C4-2B (cell line): ENCODE results near the gene TARS2.

ENCODE experiments used
- H3K27ac ChIP-seq: fragments of 450-650 bp; 2 replicates; pipeline ENCODE4 v1.5.1; 2017
- ZFX ChIP-seq: fragments of 450-650 bp; IDR thresholded peaks from 2 replicates; pipeline ENCODE4 v1.6.1; 2017
- TF ChIP-seq, protein P1 (sequence below): fragments of 450-650 bp; conservative IDR thresholded peaks from 2 replicates; pipeline ENCODE4 v1.5.1; 2017; ENCODE audit warnings: mild to moderate bottlenecking

TARS2 gene

DNA sequence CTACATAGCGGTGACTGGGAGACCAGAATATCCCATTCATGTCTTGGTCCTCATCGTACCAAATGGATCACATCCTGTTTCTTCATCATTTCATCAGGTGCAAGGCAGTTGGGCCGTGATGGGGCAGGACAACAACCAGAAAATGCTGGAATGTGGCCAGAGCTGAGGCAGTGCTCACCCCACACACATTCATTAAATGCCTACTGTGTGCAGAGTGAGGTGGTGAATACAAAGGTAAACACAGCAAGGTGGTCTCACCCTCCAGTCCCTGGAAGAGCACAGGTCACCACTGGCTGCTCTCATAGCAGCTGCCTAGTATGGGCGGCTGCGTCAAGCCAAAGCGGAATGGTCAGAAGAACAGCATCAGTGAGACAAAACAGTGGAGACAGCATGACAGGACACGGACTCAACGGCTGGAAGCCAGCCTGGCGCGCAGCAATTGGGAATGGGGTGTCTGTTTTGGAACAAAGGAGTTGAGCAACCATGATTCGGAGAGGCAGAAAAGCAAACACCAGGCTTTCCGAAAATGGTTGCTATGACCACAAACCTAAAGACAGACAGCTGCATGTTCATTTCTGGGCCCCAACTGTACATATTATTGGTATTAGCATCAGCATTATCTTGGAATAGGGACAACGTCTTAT is 56.4 kb downstream of the TARS2 start:
- TF ChIP-seq ZFX = no peak
- TF ChIP-seq, protein P1, sequence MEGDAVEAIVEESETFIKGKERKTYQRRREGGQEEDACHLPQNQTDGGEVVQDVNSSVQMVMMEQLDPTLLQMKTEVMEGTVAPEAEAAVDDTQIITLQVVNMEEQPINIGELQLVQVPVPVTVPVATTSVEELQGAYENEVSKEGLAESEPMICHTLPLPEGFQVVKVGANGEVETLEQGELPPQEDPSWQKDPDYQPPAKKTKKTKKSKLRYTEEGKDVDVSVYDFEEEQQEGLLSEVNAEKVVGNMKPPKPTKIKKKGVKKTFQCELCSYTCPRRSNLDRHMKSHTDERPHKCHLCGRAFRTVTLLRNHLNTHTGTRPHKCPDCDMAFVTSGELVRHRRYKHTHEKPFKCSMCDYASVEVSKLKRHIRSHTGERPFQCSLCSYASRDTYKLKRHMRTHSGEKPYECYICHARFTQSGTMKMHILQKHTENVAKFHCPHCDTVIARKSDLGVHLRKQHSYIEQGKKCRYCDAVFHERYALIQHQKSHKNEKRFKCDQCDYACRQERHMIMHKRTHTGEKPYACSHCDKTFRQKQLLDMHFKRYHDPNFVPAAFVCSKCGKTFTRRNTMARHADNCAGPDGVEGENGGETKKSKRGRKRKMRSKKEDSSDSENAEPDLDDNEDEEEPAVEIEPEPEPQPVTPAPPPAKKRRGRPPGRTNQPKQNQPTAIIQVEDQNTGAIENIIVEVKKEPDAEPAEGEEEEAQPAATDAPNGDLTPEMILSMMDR = no peak
- no peak overlapping the region for H3K27ac ChIP-seq

DNA sequence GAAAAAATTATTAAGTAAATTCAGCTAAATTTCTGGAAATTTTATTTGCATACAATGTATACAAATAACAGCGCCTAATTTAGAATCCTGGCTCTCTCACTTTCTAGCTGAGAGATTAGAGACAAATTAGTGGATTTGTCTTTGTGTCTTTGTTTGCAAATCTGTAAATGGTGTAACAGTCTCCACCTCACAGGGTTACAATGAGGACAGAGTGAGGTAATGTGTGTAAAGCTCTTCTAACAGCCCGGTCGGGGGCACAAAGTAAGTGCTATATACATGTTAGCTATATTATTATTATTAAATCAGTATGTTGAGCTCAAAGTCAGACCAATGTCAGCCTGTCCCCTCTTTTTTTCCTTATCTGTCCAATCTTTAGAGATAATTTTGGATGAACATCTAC is 57.0 kb downstream of the TARS2 start:
- H3K27ac ChIP-seq = no peak overlapping the region
- TF ChIP-seq ZFX = no peak
- TF ChIP-seq, protein P1 = no peak

DNA sequence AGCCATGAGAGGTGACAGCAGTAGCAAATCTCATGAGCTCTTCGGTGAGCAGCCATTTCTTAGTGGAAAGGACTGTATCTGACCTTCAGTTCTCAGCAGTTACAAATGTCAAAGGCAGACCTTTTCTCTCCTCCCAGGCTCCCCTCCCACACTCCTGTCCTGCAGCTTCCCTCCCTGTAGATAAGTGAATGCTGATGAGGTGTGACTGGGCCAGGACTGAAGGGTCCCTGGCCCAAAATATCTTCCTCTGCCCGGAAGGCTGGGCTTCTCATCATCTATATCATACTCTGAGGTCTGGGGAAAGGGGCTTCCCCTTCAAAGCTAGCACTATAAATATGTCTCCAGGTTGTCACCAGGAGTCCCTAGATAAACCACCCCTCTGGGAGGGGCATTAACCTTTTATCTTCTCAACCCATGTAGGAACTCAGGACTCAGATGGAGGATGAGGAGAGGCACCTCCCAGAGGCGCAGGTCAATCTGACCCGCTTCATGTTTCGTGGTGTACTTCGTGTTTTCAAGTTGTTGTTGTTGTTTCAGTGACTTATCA is 58.3 kb downstream of the TARS2 start:
- TF ChIP-seq ZFX = no peak
- TF ChIP-seq, protein P1 = no peak
- H3K27ac ChIP-seq = no peak overlapping the region

DNA sequence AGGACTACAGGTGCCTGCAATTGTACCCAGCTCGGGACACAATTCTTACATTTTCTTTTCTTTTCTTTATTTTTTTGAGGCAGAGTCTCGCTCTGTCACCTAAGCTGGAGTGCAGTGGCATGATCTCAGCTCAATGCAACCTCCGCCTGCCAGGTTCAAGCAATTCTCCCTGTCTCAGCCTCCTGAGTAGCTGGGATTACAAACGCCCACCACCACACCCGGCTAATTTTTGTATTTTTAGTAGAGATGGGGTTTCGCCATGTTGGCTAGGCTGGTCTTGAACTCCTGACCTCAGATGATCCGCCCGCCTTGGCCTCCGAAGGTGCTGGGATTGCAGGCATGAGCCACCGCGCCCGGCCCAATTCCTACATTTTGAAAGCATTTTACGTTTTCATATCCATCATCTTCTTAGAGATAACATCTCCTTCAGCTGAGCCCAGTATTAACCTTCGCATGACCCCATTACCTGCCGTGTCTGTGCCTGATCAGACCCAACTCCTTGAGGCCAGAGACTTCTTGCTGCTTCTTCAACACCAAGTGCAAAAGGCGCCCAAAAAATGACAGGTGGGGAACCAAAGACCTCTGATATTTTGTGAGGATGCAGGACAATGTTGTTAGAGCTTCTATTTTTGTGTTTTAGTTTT is 59.2 kb downstream of the TARS2 start:
- TF ChIP-seq, protein P1 = no peak
- TF ChIP-seq ZFX = no peak

DNA sequence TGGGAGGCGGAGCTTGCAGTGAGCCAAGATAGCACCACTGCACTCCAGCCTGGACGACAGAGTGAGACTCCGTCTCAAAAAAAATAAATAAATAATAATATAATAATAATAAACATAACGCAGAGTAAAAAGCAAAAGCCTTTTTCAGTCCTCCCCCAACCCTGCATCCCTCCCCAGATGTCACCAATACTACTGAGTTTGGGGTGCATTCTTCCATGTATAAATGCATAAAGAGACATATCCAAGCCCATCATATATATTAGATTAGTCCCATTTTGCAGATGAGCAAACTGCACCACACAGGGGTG is 61.1 kb downstream of the TARS2 start:
- TF ChIP-seq ZFX = no peak
- TF ChIP-seq, protein P1 = no peak
- peak overlapping the region; percentile 72 for H3K27ac ChIP-seq

More for the DNA sequence above, 59.2 kb downstream of the TARS2 start:
- no peak overlapping the region for H3K27ac ChIP-seq

DNA sequence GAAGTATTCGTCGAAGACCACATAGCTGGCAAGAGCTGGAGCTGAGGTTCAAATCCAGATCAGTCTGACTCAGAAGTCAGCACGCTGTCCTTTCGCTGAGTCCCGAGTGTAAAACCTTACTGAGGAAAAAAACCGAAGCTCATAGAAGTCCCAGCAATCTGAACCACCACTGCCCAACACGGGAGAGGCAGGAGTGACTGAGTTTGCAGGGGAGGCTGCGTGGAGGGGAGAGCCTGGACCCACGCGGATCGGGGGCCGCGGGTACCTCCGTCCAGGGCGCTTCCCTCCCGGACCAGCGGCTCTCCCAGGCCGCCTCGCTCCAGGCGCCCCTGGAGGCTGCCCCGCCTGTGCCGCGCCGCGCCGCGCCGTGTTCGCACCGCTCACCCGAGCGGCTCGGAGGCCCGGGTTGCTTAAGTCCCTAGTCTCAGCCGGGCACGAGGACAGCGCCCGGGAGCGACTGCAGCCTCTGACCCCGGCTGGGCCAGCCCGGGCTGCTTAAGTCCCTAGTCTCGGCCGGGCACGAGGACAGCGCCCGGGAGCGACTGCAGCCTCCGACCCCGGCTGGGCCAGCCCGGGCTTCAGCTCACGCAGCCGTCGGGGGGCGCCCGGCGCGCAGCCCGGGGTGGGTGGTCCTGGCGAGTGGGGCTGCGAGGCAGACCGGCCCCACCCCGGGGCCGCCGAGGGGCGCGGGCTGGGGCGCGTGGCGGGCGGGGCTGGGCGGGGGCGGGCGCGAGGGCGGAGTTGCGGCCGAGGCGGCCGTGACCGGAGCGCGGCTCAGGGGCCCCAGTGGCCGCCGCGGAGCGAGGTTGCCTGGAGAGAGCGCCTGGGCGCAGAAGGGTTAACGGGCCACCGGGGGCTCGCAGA is 61.6 kb downstream of the TARS2 start, which contains the start of gene ADAMTSL4:
Gene ADAMTSL4 (plus strand): TSS at position 777 of the 864 bp plus-strand sequence. CDS start 2,881 bp downstream, outside the sequence.
- H3K27ac ChIP-seq = peak within 1 kb of the TSS; percentile 72
- TF ChIP-seq ZFX = peak; percentile 69; the same call in 1 of the 2 replicates
- TF ChIP-seq, protein P1 = no peak; the same call in 1 of the 2 replicates
